Measurements from ENCODE around the gene PUS10. TPM values are rescaled to one million over a fixed set of nuclear protein-coding genes. Genes with fewer than 3 reads are reported as not detected.

The PUS10 gene
- total and polyA plus RNA-seq, 2 of the 8 experiments (the other 6 are each of a cell fraction or from before 2014, with no cell fraction given) = 1.3 to 3.1 TPM

DNA sequence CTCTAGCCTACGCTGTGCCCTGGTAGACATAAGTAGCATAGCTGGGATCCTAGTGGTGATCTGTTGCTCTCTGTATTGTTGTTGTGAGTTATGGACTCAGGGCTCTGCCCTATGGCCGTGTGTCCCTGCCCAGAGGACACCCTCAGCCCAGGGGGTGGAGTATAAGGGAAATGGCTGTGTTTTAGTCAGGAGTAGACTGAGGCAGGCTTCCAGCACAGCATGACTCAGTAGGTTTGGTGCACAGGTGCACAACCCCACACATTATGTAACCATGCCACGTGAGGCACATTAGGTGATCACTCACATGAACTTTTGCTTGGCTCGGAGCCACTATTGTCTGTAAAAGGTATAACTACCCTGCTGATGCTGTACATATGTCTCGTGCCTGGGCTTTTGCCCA is 60.4 kb downstream of the PUS10 start (continued):
- TF ChIP-seq, protein P1, sequence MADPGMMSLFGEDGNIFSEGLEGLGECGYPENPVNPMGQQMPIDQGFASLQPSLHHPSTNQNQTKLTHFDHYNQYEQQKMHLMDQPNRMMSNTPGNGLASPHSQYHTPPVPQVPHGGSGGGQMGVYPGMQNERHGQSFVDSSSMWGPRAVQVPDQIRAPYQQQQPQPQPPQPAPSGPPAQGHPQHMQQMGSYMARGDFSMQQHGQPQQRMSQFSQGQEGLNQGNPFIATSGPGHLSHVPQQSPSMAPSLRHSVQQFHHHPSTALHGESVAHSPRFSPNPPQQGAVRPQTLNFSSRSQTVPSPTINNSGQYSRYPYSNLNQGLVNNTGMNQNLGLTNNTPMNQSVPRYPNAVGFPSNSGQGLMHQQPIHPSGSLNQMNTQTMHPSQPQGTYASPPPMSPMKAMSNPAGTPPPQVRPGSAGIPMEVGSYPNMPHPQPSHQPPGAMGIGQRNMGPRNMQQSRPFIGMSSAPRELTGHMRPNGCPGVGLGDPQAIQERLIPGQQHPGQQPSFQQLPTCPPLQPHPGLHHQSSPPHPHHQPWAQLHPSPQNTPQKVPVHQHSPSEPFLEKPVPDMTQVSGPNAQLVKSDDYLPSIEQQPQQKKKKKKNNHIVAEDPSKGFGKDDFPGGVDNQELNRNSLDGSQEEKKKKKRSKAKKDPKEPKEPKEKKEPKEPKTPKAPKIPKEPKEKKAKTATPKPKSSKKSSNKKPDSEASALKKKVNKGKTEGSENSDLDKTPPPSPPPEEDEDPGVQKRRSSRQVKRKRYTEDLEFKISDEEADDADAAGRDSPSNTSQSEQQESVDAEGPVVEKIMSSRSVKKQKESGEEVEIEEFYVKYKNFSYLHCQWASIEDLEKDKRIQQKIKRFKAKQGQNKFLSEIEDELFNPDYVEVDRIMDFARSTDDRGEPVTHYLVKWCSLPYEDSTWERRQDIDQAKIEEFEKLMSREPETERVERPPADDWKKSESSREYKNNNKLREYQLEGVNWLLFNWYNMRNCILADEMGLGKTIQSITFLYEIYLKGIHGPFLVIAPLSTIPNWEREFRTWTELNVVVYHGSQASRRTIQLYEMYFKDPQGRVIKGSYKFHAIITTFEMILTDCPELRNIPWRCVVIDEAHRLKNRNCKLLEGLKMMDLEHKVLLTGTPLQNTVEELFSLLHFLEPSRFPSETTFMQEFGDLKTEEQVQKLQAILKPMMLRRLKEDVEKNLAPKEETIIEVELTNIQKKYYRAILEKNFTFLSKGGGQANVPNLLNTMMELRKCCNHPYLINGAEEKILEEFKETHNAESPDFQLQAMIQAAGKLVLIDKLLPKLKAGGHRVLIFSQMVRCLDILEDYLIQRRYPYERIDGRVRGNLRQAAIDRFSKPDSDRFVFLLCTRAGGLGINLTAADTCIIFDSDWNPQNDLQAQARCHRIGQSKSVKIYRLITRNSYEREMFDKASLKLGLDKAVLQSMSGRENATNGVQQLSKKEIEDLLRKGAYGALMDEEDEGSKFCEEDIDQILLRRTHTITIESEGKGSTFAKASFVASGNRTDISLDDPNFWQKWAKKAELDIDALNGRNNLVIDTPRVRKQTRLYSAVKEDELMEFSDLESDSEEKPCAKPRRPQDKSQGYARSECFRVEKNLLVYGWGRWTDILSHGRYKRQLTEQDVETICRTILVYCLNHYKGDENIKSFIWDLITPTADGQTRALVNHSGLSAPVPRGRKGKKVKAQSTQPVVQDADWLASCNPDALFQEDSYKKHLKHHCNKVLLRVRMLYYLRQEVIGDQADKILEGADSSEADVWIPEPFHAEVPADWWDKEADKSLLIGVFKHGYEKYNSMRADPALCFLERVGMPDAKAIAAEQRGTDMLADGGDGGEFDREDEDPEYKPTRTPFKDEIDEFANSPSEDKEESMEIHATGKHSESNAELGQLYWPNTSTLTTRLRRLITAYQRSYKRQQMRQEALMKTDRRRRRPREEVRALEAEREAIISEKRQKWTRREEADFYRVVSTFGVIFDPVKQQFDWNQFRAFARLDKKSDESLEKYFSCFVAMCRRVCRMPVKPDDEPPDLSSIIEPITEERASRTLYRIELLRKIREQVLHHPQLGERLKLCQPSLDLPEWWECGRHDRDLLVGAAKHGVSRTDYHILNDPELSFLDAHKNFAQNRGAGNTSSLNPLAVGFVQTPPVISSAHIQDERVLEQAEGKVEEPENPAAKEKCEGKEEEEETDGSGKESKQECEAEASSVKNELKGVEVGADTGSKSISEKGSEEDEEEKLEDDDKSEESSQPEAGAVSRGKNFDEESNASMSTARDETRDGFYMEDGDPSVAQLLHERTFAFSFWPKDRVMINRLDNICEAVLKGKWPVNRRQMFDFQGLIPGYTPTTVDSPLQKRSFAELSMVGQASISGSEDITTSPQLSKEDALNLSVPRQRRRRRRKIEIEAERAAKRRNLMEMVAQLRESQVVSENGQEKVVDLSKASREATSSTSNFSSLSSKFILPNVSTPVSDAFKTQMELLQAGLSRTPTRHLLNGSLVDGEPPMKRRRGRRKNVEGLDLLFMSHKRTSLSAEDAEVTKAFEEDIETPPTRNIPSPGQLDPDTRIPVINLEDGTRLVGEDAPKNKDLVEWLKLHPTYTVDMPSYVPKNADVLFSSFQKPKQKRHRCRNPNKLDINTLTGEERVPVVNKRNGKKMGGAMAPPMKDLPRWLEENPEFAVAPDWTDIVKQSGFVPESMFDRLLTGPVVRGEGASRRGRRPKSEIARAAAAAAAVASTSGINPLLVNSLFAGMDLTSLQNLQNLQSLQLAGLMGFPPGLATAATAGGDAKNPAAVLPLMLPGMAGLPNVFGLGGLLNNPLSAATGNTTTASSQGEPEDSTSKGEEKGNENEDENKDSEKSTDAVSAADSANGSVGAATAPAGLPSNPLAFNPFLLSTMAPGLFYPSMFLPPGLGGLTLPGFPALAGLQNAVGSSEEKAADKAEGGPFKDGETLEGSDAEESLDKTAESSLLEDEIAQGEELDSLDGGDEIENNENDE (IDR thresholded peaks at IDR 0.05; ENCODE audit: insufficient replicate concordance, low read length) = no peak
- TF ChIP-seq PHF8 (conservative IDR thresholded peaks at IDR 0.05; ENCODE audit: low read depth, low read length) (no peak), SIX5 (IDR thresholded peaks at IDR 0.05; ENCODE audit: low read depth, low read length) (no peak), CREB1 (IDR thresholded peaks at IDR 0.05) (no peak), RBBP5 (IDR thresholded peaks at IDR 0.05; ENCODE audit: borderline replicate concordance, low read depth, low read length) (no peak), SRF (IDR thresholded peaks at IDR 0.05; ENCODE audit: low read depth, low read length) (no peak), ZNF274 (IDR thresholded peaks at IDR 0.05; ENCODE audit: borderline replicate concordance, extremely low read depth, low read length) (no peak)
